Muscle layer of duodenum (tissue), 2 donors: ENCODE data around the gene PELO.

Experiments used
- H3K27ac ChIP-seq: one replicate; pipeline ENCODE4 v1.7.0; 2013; ENCODE audit warnings: mild to moderate bottlenecking, low read length
- H3K27me3 ChIP-seq: one replicate; pipeline ENCODE4 v1.7.0; 2013; ENCODE audit warnings: low read depth, mild to moderate bottlenecking, control low read depth, low read length
- H3K36me3 ChIP-seq, 2 donors: one replicate each; pipeline ENCODE4 v1.7.0; 2013; ENCODE audit warnings: low read length in 2 of 2, control low read depth in 1 of 2, mild to moderate bottlenecking in 1 of 2; ENCODE audit not compliant: insufficient read depth in 2 of 2, control insufficient read depth in 1 of 2
- H3K4me1 ChIP-seq, 2 donors: one replicate each; pipeline ENCODE4 v1.7.0; 2013; ENCODE audit warnings: low read length in 2 of 2, mild to moderate bottlenecking in 2 of 2, control low read depth in 1 of 2, moderate library complexity in 1 of 2; ENCODE audit not compliant: insufficient read depth in 2 of 2, control insufficient read depth in 1 of 2
- H3K4me3 ChIP-seq, 2 donors: one replicate each; pipeline ENCODE4 v1.7.0; 2013; ENCODE audit warnings: low read length in 2 of 2, low read depth in 1 of 2, mild to moderate bottlenecking in 1 of 2
- H3K9me3 ChIP-seq, 2 donors: one replicate each; pipeline ENCODE4 v1.7.0; 2013; ENCODE audit warnings: low read length in 2 of 2, control low read depth in 1 of 2, mild to moderate bottlenecking in 1 of 2; ENCODE audit not compliant: control insufficient read depth in 1 of 2
- donor health status: healthy.

PELO gene

GRCh38 chr5:52802272-52802973 is 14.7 kb downstream of the PELO start:
- peaks cover 9 to 17% of the 10 kb centered on the region in 2 donors for H3K36me3 ChIP-seq
- H3K4me1 ChIP-seq = peaks cover 31 to 61% of the 10 kb centered on the region in 2 donors
- no peaks in the 10 kb centered on the region for H3K27me3 ChIP-seq
- H3K27ac ChIP-seq = peak overlapping the region; percentile 88
- H3K9me3 ChIP-seq = no peaks in the 10 kb centered on the region
- peak overlapping the region; percentile 85 to 87 for H3K4me3 ChIP-seq

- Histone ChIP-seq H3K4me1 (peaks cover 27 to 64% of the 10 kb centered on the region in 2 donors), H3K36me3 (peaks cover 9 to 17% of the 10 kb centered on the region in 2 donors), H3K27ac (peak overlapping the region; percentile 88), H3K27me3 (no peaks in the 10 kb centered on the region), H3K9me3 (no peaks in the 10 kb centered on the region), H3K4me3 (peak overlapping the region in 1 of 2 donors; percentile 85)
Observed at GRCh38 chr5:52802974-52803336, 15.2 kb downstream of the PELO start.

- H3K27ac ChIP-seq = peak overlapping the region; percentile 70
- H3K4me1 ChIP-seq = peaks cover 25 to 52% of the 10 kb centered on the region in 2 donors
- no peaks in the 10 kb centered on the region for H3K9me3 ChIP-seq
- no peaks in the 10 kb centered on the region for H3K27me3 ChIP-seq
- H3K36me3 ChIP-seq = peaks cover 9 to 17% of the 10 kb centered on the region in 2 donors
- H3K4me3 ChIP-seq = peak overlapping the region; percentile 33 to 43
Observed at GRCh38 chr5:52804387-52804791, 16.7 kb downstream of the PELO start.

GRCh38 chr5:52804981-52805380 is 17.3 kb downstream of the PELO start:
- peak overlapping the region in 1 of 2 donors; percentile 1 for H3K4me3 ChIP-seq
- H3K27ac ChIP-seq = peak overlapping the region; percentile 70
- peaks cover 9 to 17% of the 10 kb centered on the region in 2 donors for H3K36me3 ChIP-seq
- peaks cover 25 to 51% of the 10 kb centered on the region in 2 donors for H3K4me1 ChIP-seq
- no peaks in the 10 kb centered on the region for H3K9me3 ChIP-seq
- no peaks in the 10 kb centered on the region for H3K27me3 ChIP-seq

- Histone ChIP-seq H3K27ac (peak overlapping the region; percentile 70), H3K4me3 (peak overlapping the region in 1 of 2 donors; percentile 1), H3K36me3 (peaks cover 4 to 17% of the 10 kb centered on the region in 2 donors), H3K9me3 (no peaks in the 10 kb centered on the region), H3K27me3 (no peaks in the 10 kb centered on the region), H3K4me1 (peaks cover 25 to 57% of the 10 kb centered on the region in 2 donors)
Observed at GRCh38 chr5:52805615-52806014, 17.9 kb downstream of the PELO start.

GRCh38 chr5:52807037-52807436 is 19.3 kb downstream of the PELO start:
- Histone ChIP-seq H3K4me3 (peak overlapping the region in 1 of 2 donors; percentile 14), H3K36me3 (peaks cover 0 to 7% of the 10 kb centered on the region in 2 donors), H3K27ac (no peak overlapping the region), H3K27me3 (no peaks in the 10 kb centered on the region), H3K9me3 (no peaks in the 10 kb centered on the region), H3K4me1 (peaks cover 13 to 65% of the 10 kb centered on the region in 2 donors)

GRCh38 chr5:52807723-52808122 is 20.0 kb downstream of the PELO start:
- no peaks in the 10 kb centered on the region for H3K9me3 ChIP-seq
- H3K36me3 ChIP-seq = peaks cover 0 to 7% of the 10 kb centered on the region in 2 donors
- no peak overlapping the region for H3K4me3 ChIP-seq
- H3K27me3 ChIP-seq = no peaks in the 10 kb centered on the region
- H3K27ac ChIP-seq = peak overlapping the region; percentile 86
- H3K4me1 ChIP-seq = peaks cover 13 to 66% of the 10 kb centered on the region in 2 donors

- H3K9me3 ChIP-seq = no peaks in the 10 kb centered on the region
- H3K27me3 ChIP-seq = no peaks in the 10 kb centered on the region
- H3K4me3 ChIP-seq = no peak overlapping the region
- H3K27ac ChIP-seq = peak overlapping the region; percentile 86
- H3K36me3 ChIP-seq = peaks cover 0 to 7% of the 10 kb centered on the region in 2 donors
- peaks cover 13 to 71% of the 10 kb centered on the region in 2 donors for H3K4me1 ChIP-seq
Observed at GRCh38 chr5:52808316-52808901, 20.7 kb downstream of the PELO start.

- no peaks in the 10 kb centered on the region for H3K9me3 ChIP-seq
- H3K27ac ChIP-seq = peak overlapping the region; percentile 74
- no peaks in the 10 kb centered on the region for H3K27me3 ChIP-seq
- peaks cover 0 to 7% of the 10 kb centered on the region in 2 donors for H3K36me3 ChIP-seq
- H3K4me1 ChIP-seq = peaks cover 5 to 73% of the 10 kb centered on the region in 2 donors
- H3K4me3 ChIP-seq = no peak overlapping the region
Observed at GRCh38 chr5:52809884-52810283, 22.2 kb downstream of the PELO start.

- Histone ChIP-seq H3K36me3 (peaks cover 0 to 1% of the 10 kb centered on the region in 2 donors), H3K27me3 (no peaks in the 10 kb centered on the region), H3K4me3 (no peak overlapping the region), H3K4me1 (peaks cover under 1 to 73% of the 10 kb centered on the region in 2 donors), H3K27ac (peak overlapping the region; percentile 74), H3K9me3 (no peaks in the 10 kb centered on the region)
Observed at GRCh38 chr5:52810426-52810825, 22.7 kb downstream of the PELO start.

- Histone ChIP-seq H3K27me3 (no peaks in the 10 kb centered on the region), H3K9me3 (no peaks in the 10 kb centered on the region), H3K36me3 (no peaks in the 10 kb centered on the region), H3K4me3 (no peak overlapping the region), H3K4me1 (peaks cover 0 to 73% of the 10 kb centered on the region in 2 donors), H3K27ac (peak overlapping the region; percentile 74)
Observed at GRCh38 chr5:52811067-52811749, 23.5 kb downstream of the PELO start.
